DMS114 treated with DMSO at 0.1 percent for 48 hours (cell line): Measurements from ENCODE around the gene MRPL43.
A peak's percentile ranks its signal among the peaks of the same experiment; 100 is the strongest.

Source experiments
- DNase-seq: peaks from one replicate; lab custom pipeline; 2025; ENCODE audit not compliant: unreplicated experiment; lab: John Stamatoyannopoulos, UW

MRPL43 gene

GRCh38 chr10:101020427-101021075 lies 33.3 kb upstream of the MRPL43 start:
- DNase-seq, result no peak

- no peak for DNase-seq
Observed at GRCh38 chr10:101019440-101019703, 32.1 kb upstream of the MRPL43 start.

DNA sequence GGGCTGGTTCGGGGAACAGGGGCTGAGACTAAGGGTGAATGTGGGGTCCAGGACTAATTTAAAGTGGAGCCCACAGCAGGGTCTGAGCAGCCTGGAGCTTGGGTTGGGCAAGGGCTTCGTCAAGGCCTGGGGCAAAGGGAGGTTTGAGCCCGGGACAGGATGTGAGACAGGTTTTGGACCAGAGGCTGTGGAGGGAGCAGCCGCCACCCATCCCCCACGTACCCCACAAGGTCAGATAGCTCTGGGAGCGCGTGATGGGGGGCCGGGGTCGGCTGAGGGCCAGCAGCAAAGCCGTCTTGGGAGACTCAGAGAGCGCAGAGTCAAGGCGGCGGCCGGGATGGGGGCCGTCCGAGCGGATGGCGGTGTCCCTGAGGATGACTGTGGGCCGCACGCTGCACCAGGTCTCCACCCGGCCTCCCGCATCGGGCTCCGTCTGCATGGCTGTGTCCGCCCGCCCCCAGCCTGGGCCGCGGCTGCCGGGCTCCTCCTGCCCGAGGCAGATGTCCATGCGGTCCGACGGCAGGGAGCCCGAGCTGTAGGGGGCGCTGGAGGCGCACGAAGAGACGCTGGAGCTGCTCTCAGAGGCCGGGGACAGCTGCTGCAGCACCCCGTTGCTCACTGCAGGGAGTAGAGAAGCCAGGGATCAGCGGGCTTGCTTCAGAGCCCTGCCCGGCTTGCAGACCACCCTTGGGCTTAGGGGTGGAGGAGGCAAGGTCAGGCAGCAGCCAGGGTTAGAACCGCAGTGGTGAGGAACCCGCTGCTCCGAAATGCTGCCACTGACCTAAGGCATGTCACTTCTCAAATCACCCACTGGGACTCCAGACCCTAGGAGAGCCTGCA lies 31.5 kb upstream of the MRPL43 start:
- DNase-seq, result peak; percentile 37

GRCh38 chr10:101018118-101018599 lies 30.9 kb upstream of the MRPL43 start:
- no peak for DNase-seq

DNA sequence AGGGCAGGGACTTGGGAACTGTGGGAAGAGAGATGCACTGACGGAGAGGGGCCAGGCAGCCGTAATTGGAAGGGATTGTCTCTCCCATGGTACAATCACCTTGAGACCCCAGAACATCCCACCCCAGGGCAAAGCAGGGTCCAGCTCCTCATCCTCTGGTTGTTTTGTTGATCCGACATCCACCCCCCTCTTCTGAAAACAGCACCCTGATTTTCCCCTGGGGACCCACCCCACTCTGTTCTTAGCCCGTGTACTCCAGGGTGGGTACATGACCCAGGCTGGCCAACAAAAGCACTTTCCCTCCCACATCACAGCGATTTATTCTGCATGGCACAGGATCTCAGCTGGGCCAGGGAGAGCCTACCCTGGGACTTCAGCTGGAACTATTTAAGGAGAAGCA lies 29.5 kb upstream of the MRPL43 start:
- DNase-seq, result no peak

- no peak for DNase-seq
Observed at GRCh38 chr10:101015582-101015973, 28.3 kb upstream of the MRPL43 start.

- no peak for DNase-seq
Observed at GRCh38 chr10:101014966-101015581, 27.8 kb upstream of the MRPL43 start.

GRCh38 chr10:101014230-101014884 lies 27.1 kb upstream of the MRPL43 start:
- DNase-seq, result peak; percentile 54

DNA sequence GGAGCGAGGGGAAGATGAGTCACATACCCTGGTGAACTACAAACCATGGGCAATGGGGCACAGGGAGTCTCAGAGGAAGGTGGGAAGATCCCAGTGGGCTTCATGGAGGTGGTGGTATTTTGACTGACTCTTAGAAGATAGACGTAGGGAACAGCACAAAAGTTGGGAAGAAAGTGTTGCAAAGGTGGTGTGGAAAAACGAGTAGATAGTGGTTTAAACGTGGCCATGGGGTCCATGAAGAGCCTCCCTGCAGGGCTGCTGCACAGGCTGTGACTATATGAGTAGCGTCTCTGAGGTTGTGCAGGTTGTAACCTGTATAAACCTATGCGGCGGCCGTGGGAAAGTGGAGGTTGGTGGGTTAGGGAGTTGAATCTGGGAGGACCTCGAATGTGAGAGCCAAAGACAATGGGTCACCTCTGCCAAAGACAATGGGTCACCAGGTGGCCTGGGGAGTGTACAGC lies 26.1 kb upstream of the MRPL43 start:
- DNase-seq, result no peak

GRCh38 chr10:101012525-101013364 lies 25.4 kb upstream of the MRPL43 start:
- peak; percentile 87 for DNase-seq

DNA sequence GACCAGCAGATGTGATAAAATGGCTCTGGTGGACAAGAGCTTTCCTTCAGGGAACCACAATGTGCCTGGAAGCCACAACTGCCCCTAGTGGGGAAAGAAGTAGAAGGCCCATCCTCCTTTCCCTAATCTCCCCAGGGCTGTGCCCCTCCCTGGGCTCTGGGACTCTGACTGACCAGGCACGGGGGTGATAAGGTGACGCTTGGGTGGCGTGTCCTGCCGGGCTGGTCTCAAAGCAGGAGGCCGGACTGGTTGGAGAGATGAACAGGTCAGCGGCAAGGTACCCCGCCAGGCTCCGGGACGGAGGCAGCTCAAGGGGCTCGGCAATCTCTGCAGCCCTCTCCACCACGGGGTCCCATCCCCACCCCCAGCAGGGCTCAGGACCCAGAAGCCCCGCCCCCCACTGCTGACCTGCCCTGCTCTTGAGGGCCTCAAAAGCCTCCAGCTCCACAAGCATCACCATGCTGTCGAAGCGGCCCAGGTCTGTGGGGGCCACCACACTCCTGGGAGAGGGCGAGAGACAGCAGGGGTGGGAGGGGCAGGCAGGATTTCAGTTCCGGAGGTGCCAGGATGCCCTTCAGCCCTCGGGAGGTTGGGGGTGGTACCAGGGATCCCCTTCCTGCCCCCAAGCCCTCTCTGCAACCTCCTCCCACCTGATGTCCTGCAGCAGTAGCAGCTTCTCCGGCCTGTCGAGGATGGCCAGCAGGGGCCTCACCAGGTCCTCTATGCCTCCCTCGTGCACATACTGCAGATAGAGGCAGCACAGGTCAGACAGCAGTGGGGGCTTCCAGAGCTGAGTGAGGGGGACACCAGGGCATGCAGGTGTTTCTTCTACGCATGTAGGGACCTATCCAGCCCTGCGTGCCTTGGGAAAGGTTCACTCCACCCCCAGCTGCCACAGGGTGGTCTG lies 24.5 kb upstream of the MRPL43 start:
- peak; percentile 69 for DNase-seq

- no peak for DNase-seq
Observed at GRCh38 chr10:101010329-101010728, 23.0 kb upstream of the MRPL43 start.

GRCh38 chr10:101008823-101009423 lies 21.6 kb upstream of the MRPL43 start:
- no peak for DNase-seq

- DNase-seq, result no peak
Observed at GRCh38 chr10:101007915-101008822, 20.9 kb upstream of the MRPL43 start.

DNA sequence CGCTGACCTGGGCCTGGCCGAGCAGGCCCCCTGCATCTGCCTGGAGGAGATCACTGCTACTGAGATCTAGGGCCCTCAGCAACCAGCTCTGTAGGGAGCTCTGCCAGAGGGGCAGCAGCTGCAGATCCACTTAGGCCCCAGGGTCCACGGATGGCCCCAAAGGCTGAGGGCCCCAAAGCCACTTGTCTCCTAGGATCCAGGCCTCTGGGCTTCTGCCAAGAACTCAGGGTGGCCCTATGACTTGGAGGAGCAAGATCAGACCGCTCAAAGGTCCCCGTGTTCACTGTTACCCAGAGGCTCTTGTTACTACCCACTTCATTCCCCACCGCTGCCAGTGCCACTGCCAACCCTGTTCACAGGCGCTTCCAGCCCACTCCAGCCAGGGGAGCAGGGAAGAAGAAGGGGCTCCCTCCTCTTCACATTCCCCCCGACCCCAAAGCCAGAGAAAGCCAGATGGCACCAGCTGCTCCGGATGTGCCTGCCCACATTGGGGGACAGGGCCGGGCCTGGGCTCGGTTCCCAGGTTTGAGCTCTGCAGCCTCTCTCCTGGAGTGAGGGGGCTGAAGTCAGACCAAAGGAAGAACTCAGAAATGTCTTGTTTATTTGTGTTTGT lies 19.9 kb upstream of the MRPL43 start:
- no peak for DNase-seq

GRCh38 chr10:101006593-101007098 lies 19.3 kb upstream of the MRPL43 start:
- no peak for DNase-seq

- DNase-seq, result no peak
Observed at GRCh38 chr10:101005869-101006567, 18.7 kb upstream of the MRPL43 start.
